ENCODE results near the gene NUP93. TPM values are rescaled to one million over a fixed set of nuclear protein-coding genes. Genes with fewer than 3 reads are reported as not detected.

The NUP93 gene
- total RNA-seq, 1 experiment from 2014 or later: 165 TPM

- Histone ChIP-seq H2BK12ac (ENCODE audit: insufficient read length, low read depth, low read length) (no peak overlapping the region), H2BK5ac (ENCODE audit: insufficient read length, low read length) (no peak overlapping the region), H2AFZ (ENCODE audit: low read length) (no peak overlapping the region), H2AK5ac (ENCODE audit: insufficient read length, low read length) (no peak overlapping the region), H3K18ac (ENCODE audit: insufficient read length, low read depth, low read length) (no peak overlapping the region), H4K8ac (replicated peaks; ENCODE audit: insufficient read length, low read depth, low read length) (no peak overlapping the region), H3K4me2 (ENCODE audit: insufficient read depth, insufficient read length, low read length) (no peak overlapping the region), H3K9ac (ENCODE audit: extremely low read depth, insufficient read length, low read length) (no peak overlapping the region), H2BK20ac (ENCODE audit: low read depth, low read length, poor library complexity, severe bottlenecking) (no peak overlapping the region), H3K4ac (ENCODE audit: low read depth, low read length) (no peak overlapping the region), H3K79me2 (ENCODE audit: insufficient read depth, low read length) (peaks cover 31% of the 10 kb centered on the region; the same call in 1 of the 2 replicates), H4K5ac (ENCODE audit: insufficient read length, low read depth, low read length) (no peak overlapping the region), H3K23me2 (ENCODE audit: insufficient read length, low read depth, low read length, poor library complexity, severe bottlenecking) (no peaks in the 10 kb centered on the region), H4K20me1 (ENCODE audit: control insufficient read depth, insufficient read depth, insufficient read length) (no peaks in the 10 kb centered on the region), H3K4me1 (ENCODE audit: insufficient read depth, low read length) (no peaks in the 10 kb centered on the region; the same call in 1 of the 2 replicates), H2BK120ac (ENCODE audit: low read depth, low read length, poor library complexity, severe bottlenecking) (no peak overlapping the region), H3K27me3 (ENCODE audit: insufficient read depth, low read length) (no peaks in the 10 kb centered on the region), H2BK15ac (ENCODE audit: low read depth, low read length) (no peak overlapping the region), H3K79me1 (ENCODE audit: insufficient read depth, low read depth, low read length, poor library complexity, severe bottlenecking) (peaks cover 30% of the 10 kb centered on the region), H3K27ac (ENCODE audit: insufficient read length, low read depth, low read length) (no peak overlapping the region), H3K9me3 (ENCODE audit: control insufficient read depth, low read depth, low read length) (no peaks in the 10 kb centered on the region), H3K23ac (ENCODE audit: insufficient read length, low read depth, low read length) (no peak overlapping the region), H3T11ph (ENCODE audit: low read length) (no peak overlapping the region), H3K14ac (ENCODE audit: insufficient read depth, low read length) (no peak overlapping the region), H4K91ac (ENCODE audit: insufficient read length, low read depth, low read length) (no peak overlapping the region), H3K56ac (ENCODE audit: insufficient read length, low read depth, low read length) (no peak overlapping the region)
- Mint-ChIP-seq H3K9me3 (peaks cover 12 to 16% of the 10 kb centered on the region in 2 experiments), H3K4me3 (no peak overlapping the region), H3K27me3 (ENCODE audit: low read depth) (no peaks in the 10 kb centered on the region), H3K36me3 (ENCODE audit: insufficient read depth in 1 of 3, low read depth in 3 of 3) (peaks cover 22 to 25% (median 23%) of the 10 kb centered on the region in 3 experiments), H3K27ac (no peak overlapping the region; a peak in 1 of 7 replicates), H3K4me1 (no peaks in the 10 kb centered on the region)
- no CpG with 5 or more reads among the region's 3 CpGs for WGBS (ENCODE audit: extremely low coverage, insufficient read length, low lambda C conversion rate)
- TF ChIP-seq, protein P1, sequence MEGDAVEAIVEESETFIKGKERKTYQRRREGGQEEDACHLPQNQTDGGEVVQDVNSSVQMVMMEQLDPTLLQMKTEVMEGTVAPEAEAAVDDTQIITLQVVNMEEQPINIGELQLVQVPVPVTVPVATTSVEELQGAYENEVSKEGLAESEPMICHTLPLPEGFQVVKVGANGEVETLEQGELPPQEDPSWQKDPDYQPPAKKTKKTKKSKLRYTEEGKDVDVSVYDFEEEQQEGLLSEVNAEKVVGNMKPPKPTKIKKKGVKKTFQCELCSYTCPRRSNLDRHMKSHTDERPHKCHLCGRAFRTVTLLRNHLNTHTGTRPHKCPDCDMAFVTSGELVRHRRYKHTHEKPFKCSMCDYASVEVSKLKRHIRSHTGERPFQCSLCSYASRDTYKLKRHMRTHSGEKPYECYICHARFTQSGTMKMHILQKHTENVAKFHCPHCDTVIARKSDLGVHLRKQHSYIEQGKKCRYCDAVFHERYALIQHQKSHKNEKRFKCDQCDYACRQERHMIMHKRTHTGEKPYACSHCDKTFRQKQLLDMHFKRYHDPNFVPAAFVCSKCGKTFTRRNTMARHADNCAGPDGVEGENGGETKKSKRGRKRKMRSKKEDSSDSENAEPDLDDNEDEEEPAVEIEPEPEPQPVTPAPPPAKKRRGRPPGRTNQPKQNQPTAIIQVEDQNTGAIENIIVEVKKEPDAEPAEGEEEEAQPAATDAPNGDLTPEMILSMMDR (conservative IDR thresholded peaks at IDR 0.05): no peak
- DNase-seq: no peak
Observed at GRCh38 chr16:56736476-56736875, 6.5 kb downstream of the NUP93 start.

All from H9 (cell line).